ENCODE measurements around the gene BIK.

DNA sequence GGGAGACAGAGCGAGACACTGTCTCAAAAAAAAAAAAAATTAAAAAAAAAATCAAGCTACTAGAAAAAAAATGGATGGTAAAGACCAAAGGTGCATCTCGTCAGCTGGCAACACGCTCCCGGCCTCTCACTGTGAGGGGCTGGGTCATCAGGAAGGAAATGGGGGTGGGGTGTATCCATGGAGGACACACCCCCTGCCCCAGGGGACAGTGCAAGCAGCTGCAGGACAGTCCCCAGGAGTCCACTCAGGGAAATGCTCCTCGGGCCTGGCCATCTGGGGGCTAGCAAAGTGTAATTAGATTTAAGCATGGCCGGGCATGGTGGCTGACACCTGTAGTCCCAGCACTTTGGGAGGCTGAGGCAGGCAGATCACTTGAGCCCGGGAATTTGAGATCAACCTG, 44.4 kb upstream of the BIK start:
- TF ChIP-seq, protein P1, sequence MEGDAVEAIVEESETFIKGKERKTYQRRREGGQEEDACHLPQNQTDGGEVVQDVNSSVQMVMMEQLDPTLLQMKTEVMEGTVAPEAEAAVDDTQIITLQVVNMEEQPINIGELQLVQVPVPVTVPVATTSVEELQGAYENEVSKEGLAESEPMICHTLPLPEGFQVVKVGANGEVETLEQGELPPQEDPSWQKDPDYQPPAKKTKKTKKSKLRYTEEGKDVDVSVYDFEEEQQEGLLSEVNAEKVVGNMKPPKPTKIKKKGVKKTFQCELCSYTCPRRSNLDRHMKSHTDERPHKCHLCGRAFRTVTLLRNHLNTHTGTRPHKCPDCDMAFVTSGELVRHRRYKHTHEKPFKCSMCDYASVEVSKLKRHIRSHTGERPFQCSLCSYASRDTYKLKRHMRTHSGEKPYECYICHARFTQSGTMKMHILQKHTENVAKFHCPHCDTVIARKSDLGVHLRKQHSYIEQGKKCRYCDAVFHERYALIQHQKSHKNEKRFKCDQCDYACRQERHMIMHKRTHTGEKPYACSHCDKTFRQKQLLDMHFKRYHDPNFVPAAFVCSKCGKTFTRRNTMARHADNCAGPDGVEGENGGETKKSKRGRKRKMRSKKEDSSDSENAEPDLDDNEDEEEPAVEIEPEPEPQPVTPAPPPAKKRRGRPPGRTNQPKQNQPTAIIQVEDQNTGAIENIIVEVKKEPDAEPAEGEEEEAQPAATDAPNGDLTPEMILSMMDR (conservative IDR thresholded peaks at IDR 0.05 in 1 of 2, IDR thresholded peaks at IDR 0.05 in 1 of 2; ENCODE audit: low read depth in 1 of 2, low read length in 2 of 2): no peak
- TF ChIP-seq EZH2 (IDR thresholded peaks at IDR 0.05; ENCODE audit: low read length, missing control alignments): no peak

Data from fibroblast of lung (primary cell).